ENCODE data around the gene HELZ2. TPM values are rescaled to one million over a fixed set of nuclear protein-coding genes. Genes with fewer than 3 reads are reported as not detected.

Gene HELZ2
- total RNA-seq, 1 experiment from 2014 or later = 27.5 TPM

DNA sequence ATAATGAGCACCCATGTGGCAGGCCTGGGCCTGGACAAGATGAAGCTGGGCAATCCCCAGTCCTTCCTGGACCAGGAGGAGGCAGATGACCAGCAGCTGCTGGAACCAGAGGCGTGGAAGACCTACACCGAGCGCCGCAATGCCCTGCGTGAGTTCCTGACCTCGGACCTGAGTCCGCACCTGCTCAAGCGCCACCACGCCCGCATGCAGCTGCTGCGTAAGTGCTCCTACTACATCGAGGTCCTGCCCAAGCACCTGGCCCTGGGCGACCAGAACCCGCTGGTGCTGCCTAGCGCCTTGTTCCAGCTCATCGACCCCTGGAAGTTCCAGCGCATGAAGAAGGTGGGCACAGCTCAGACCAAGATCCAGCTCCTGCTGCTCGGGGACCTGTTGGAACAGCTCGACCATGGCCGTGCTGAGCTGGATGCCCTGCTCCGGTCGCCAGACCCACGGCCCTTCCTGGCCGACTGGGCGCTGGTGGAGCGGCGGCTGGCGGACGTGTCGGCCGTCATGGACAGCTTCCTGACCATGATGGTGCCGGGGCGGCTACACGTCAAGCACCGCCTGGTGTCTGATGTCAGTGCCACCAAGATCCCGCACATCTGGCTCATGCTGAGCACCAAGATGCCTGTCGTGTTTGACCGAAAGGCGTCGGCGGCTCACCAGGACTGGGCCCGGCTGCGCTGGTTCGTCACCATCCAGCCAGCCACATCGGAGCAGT, 18.2 kb downstream of the HELZ2 start (continued):
- TF ChIP-seq, protein P1, sequence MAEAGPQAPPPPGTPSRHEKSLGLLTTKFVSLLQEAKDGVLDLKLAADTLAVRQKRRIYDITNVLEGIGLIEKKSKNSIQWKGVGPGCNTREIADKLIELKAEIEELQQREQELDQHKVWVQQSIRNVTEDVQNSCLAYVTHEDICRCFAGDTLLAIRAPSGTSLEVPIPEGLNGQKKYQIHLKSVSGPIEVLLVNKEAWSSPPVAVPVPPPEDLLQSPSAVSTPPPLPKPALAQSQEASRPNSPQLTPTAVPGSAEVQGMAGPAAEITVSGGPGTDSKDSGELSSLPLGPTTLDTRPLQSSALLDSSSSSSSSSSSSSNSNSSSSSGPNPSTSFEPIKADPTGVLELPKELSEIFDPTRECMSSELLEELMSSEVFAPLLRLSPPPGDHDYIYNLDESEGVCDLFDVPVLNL (CRISPR knock-in tag; IDR thresholded peaks at IDR 0.05; ENCODE audit: borderline replicate concordance, low read depth) = no peak
- TF ChIP-seq, protein P2, sequence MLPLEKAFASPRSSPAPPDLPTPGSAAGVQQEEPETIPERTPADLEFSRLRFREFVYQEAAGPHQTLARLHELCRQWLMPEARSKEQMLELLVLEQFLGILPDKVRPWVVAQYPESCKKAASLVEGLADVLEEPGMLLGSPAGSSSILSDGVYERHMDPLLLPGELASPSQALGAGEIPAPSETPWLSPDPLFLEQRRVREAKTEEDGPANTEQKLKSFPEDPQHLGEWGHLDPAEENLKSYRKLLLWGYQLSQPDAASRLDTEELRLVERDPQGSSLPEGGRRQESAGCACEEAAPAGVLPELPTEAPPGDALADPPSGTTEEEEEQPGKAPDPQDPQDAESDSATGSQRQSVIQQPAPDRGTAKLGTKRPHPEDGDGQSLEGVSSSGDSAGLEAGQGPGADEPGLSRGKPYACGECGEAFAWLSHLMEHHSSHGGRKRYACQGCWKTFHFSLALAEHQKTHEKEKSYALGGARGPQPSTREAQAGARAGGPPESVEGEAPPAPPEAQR (CRISPR knock-in tag; IDR thresholded peaks at IDR 0.05) = no peak
- TF ChIP-seq NR3C1 (CRISPR knock-in tag; conservative IDR thresholded peaks at IDR 0.05; ENCODE audit: low read depth) = no peak

DNA sequence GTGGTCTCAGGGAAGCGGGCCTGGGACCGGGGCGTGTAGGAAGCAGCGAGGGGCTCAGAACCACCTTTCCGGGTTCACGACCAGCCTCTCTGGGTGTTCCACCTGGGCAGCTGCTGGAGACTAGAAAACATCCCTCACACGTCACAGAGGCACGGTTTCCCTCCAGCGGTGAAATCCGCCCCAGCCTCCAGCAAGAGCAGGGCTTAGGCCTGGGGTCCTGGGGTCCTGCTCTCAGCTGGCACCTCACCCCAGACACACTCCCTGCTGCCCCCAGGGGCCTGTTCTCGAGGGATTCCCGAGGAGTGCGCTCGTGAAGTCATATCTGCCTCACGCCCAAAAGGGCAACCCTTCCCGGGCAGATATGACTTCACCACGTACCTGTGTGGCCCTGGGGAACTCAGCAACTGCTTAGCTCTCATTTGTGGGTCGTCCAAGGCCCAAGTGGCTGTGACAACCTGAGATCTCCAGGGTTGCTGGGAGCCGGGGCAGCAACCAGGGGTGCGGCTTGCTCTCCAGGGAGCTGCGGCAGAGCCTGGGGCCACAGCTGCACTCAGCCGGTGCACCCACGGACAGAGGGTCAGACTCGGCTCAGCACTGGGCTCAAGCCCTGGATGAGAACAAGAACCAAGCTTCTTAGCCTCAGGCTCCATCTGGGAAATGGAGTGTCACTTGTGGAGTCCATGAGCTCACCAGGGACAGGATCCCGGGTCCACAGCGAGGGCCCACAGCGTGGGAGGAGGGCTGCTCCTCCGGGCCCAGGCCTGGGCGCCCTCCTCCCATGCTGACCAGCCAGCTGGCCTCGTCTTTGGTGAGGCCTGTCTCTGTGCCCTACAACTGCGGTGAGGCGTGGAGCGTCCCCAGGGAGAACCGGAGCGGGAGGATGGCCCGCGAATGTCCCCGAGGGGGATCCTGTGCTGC, 19.4 kb downstream of the HELZ2 start:
- DNase-seq (ENCODE audit: low spot score) = no peak
- POLR2A ChIA-PET = no interaction called here
- no peak overlapping the region for H3K27ac Mint-ChIP-seq
- ATAC-seq = no peak
- peak overlapping the region; percentile 68 for H3K4me3 Mint-ChIP-seq
- TF ChIP-seq JAZF1 (CRISPR knock-in tag; IDR thresholded peaks at IDR 0.05) = no peak
- no peaks in the 10 kb centered on the region for H3K27me3 Mint-ChIP-seq (ENCODE audit: low read depth)
- CTCF ChIA-PET = interaction anchor here (0.5 to 3.9 kb wide), 7 partner anchors 17 to 566 kb away, joined by 3 to 34 read pairs (median 4); partner anchors contain the start of genes HELZ2 and PTK6
- peaks cover 15% of the 10 kb centered on the region for H3K4me1 Mint-ChIP-seq
- H3K9me3 Mint-ChIP-seq = no peaks in the 10 kb centered on the region
- H3K36me3 Mint-ChIP-seq = no peaks in the 10 kb centered on the region

DNA sequence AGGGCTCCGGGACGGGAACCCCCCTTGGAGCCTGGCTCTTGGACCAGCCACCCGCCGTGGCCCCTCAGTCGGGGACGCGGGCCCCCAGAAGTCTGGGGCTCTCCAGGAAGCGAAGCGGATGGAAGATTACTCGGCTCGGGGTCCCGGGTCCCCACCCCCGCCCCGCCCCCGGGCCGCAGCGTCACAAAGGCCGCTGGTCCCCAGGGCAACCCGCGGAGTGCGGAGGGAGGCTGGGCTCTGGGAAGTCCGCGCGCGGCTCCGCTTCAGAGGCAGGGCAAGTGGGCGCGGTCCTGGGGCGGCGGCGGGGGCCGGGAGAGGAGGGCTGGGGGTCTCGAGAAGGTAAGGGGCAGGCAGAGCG, 20.1 kb downstream of the HELZ2 start, which contains the start of gene FNDC11:
FNDC11 (plus strand) TSS at position 227 of the 358 bp plus-strand sequence. CDS start 1,505 bp downstream, outside the sequence.
- Mint-ChIP-seq H3K27ac (no peak within 1 kb of the TSS), H3K4me1 (peaks cover 19% of the 10 kb centered on the region), H3K9me3 (no peaks in the 10 kb centered on the region), H3K27me3 (ENCODE audit: low read depth) (no peaks in the 10 kb centered on the region), H3K4me3 (peak within 1 kb of the TSS; percentile 68), H3K36me3 (no peaks in the 10 kb centered on the region)
- ChIA-PET POLR2A (no interaction called here), CTCF (interaction anchor here (0.9 to 3.9 kb wide), 4 partner anchors 16 to 88 kb away, joined by 3 to 34 read pairs (median 6); partner anchors contain the start of genes HELZ2 and PTK6)
- TF ChIP-seq OVOL2 (CRISPR knock-in tag; IDR thresholded peaks at IDR 0.05; ENCODE audit: borderline replicate concordance) (no peak), SP1 (CRISPR knock-in tag; conservative IDR thresholded peaks at IDR 0.05) (peak; percentile 4; the same call in 1 of the 2 replicates), TCF7 (CRISPR knock-in tag; IDR thresholded peaks at IDR 0.05; ENCODE audit: low read depth) (no peak), NR1H2 (CRISPR knock-in tag; IDR thresholded peaks at IDR 0.05) (no peak), JUN (CRISPR knock-in tag; IDR thresholded peaks at IDR 0.05) (no peak), ESRRA (CRISPR knock-in tag; IDR thresholded peaks at IDR 0.05; ENCODE audit: borderline replicate concordance) (no peak)
- TF ChIP-seq, protein P3, sequence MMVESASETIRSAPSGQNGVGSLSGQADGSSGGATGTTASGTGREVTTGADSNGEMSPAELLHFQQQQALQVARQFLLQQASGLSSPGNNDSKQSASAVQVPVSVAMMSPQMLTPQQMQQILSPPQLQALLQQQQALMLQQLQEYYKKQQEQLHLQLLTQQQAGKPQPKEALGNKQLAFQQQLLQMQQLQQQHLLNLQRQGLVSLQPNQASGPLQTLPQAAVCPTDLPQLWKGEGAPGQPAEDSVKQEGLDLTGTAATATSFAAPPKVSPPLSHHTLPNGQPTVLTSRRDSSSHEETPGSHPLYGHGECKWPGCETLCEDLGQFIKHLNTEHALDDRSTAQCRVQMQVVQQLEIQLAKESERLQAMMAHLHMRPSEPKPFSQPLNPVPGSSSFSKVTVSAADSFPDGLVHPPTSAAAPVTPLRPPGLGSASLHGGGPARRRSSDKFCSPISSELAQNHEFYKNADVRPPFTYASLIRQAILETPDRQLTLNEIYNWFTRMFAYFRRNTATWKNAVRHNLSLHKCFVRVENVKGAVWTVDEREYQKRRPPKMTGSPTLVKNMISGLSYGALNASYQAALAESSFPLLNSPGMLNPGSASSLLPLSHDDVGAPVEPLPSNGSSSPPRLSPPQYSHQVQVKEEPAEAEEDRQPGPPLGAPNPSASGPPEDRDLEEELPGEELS (CRISPR knock-in tag; IDR thresholded peaks at IDR 0.05) = 0 out of 2 replicates have a peak, but pooled peaks have one; percentile 1
- TF ChIP-seq, protein P4, sequence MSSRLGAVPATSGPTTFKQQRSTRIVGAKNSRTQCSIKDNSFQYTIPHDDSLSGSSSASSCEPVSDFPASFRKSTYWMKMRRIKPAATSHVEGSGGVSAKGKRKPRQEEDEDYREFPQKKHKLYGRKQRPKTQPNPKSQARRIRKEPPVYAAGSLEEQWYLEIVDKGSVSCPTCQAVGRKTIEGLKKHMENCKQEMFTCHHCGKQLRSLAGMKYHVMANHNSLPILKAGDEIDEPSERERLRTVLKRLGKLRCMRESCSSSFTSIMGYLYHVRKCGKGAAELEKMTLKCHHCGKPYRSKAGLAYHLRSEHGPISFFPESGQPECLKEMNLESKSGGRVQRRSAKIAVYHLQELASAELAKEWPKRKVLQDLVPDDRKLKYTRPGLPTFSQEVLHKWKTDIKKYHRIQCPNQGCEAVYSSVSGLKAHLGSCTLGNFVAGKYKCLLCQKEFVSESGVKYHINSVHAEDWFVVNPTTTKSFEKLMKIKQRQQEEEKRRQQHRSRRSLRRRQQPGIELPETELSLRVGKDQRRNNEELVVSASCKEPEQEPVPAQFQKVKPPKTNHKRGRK (CRISPR knock-in tag; IDR thresholded peaks at IDR 0.05; ENCODE audit: borderline replicate concordance) = no peak
- TF ChIP-seq, protein P5, sequence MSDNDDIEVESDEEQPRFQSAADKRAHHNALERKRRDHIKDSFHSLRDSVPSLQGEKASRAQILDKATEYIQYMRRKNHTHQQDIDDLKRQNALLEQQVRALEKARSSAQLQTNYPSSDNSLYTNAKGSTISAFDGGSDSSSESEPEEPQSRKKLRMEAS (CRISPR knock-in tag; IDR thresholded peaks at IDR 0.05) = no peak
- DNase-seq (ENCODE audit: low spot score) (peak; percentile 75), ATAC-seq (peak; percentile 16)
